ENCODE data around the gene RIMBP2.

Gene RIMBP2

GRCh38 chr12:130504110-130504839, 211.8 kb downstream of the RIMBP2 start:
- Histone ChIP-seq H3K27me3 (ENCODE audit: insufficient read depth, low read length) (peaks cover 4% of the 10 kb centered on the region; the same call in 1 of the 2 replicates), H2AFZ (ENCODE audit: low read length) (no peak overlapping the region), H3K4me3 (ENCODE audit: low read depth, low read length, poor library complexity, severe bottlenecking) (no peak overlapping the region), H4K20me1 (ENCODE audit: insufficient read depth, low read length) (no peaks in the 10 kb centered on the region), H3K9me3 (ENCODE audit: low read length) (no peaks in the 10 kb centered on the region), H3K79me2 (ENCODE audit: insufficient read depth, low read length) (no peaks in the 10 kb centered on the region), H3K4me2 (ENCODE audit: low read length) (no peak overlapping the region), H3K9me2 (ENCODE audit: low read depth, low read length) (no peaks in the 10 kb centered on the region), H3K4me1 (ENCODE audit: insufficient read depth, low read length, severe bottlenecking) (no peaks in the 10 kb centered on the region), H3F3A (ENCODE audit: insufficient read depth, low read length) (no peaks in the 10 kb centered on the region), H3K36me3 (ENCODE audit: insufficient read depth, low read length) (no peaks in the 10 kb centered on the region), H3K27ac (ENCODE audit: low read depth, low read length, poor library complexity, severe bottlenecking) (no peak overlapping the region), H3K9ac (ENCODE audit: low read length) (no peak overlapping the region)
- TF ChIP-seq CTCF (IDR thresholded peaks at IDR 0.05; ENCODE audit: low read length) (no peak), EZH2 (IDR thresholded peaks at IDR 0.05; ENCODE audit: borderline replicate concordance, low read length) (no peak)

- no peaks in the 10 kb centered on the region for H3K79me2 ChIP-seq (ENCODE audit: insufficient read depth, low read length)
- no peaks in the 10 kb centered on the region for H3K4me1 ChIP-seq (ENCODE audit: insufficient read depth, low read length, severe bottlenecking)
- no peaks in the 10 kb centered on the region for H4K20me1 ChIP-seq (ENCODE audit: insufficient read depth, low read length)
- H3K9me2 ChIP-seq (ENCODE audit: low read depth, low read length): no peaks in the 10 kb centered on the region
- no peak overlapping the region for H2AFZ ChIP-seq (ENCODE audit: low read length)
- H3K36me3 ChIP-seq (ENCODE audit: insufficient read depth, low read length): no peaks in the 10 kb centered on the region
- no peaks in the 10 kb centered on the region for H3F3A ChIP-seq (ENCODE audit: insufficient read depth, low read length)
- no peak overlapping the region for H3K4me3 ChIP-seq (ENCODE audit: low read depth, low read length, poor library complexity, severe bottlenecking)
- H3K9me3 ChIP-seq (ENCODE audit: low read length): no peaks in the 10 kb centered on the region
- no peak overlapping the region for H3K9ac ChIP-seq (ENCODE audit: low read length)
- no peak for TF ChIP-seq EZH2 (IDR thresholded peaks at IDR 0.05; ENCODE audit: borderline replicate concordance, low read length)
- no peak for TF ChIP-seq CTCF (IDR thresholded peaks at IDR 0.05; ENCODE audit: low read length)
- H3K27ac ChIP-seq (ENCODE audit: low read depth, low read length, poor library complexity, severe bottlenecking): no peak overlapping the region
- peaks cover 3% of the 10 kb centered on the region; the same call in 1 of the 2 replicates for H3K27me3 ChIP-seq (ENCODE audit: insufficient read depth, low read length)
- H3K4me2 ChIP-seq (ENCODE audit: low read length): no peak overlapping the region
Measured at GRCh38 chr12:130501821-130502220, 214.3 kb downstream of the RIMBP2 start.

GRCh38 chr12:130500835-130501330, 215.2 kb downstream of the RIMBP2 start:
- Histone ChIP-seq H3K4me2 (ENCODE audit: low read length) (no peak overlapping the region), H2AFZ (ENCODE audit: low read length) (no peak overlapping the region), H3K4me3 (ENCODE audit: low read depth, low read length, poor library complexity, severe bottlenecking) (no peak overlapping the region), H3K79me2 (ENCODE audit: insufficient read depth, low read length) (no peaks in the 10 kb centered on the region), H3K36me3 (ENCODE audit: insufficient read depth, low read length) (no peaks in the 10 kb centered on the region), H3K9me3 (ENCODE audit: low read length) (no peaks in the 10 kb centered on the region), H3K4me1 (ENCODE audit: insufficient read depth, low read length, severe bottlenecking) (no peaks in the 10 kb centered on the region), H3K9me2 (ENCODE audit: low read depth, low read length) (no peaks in the 10 kb centered on the region), H3K27me3 (ENCODE audit: insufficient read depth, low read length) (no peaks in the 10 kb centered on the region), H3K9ac (ENCODE audit: low read length) (no peak overlapping the region), H3F3A (ENCODE audit: insufficient read depth, low read length) (no peaks in the 10 kb centered on the region), H3K27ac (ENCODE audit: low read depth, low read length, poor library complexity, severe bottlenecking) (no peak overlapping the region), H4K20me1 (ENCODE audit: insufficient read depth, low read length) (no peaks in the 10 kb centered on the region)
- no peak for TF ChIP-seq CTCF (IDR thresholded peaks at IDR 0.05; ENCODE audit: low read length)
